Gastrocnemius medialis (tissue), 4 donors: ENCODE measurements around the gene COX14. TPM values are rescaled to one million over a fixed set of nuclear protein-coding genes. Genes with fewer than 3 reads are reported as not detected.
A peak's percentile ranks its signal among the peaks of the same experiment; 100 is the strongest.

Experiments
- ATAC-seq, 2 donors: fragments of 150-250 bp; one replicate each; pipeline ENCODE4 v1.9.1; 2016
- DNase-seq, 2 donors: peaks; one replicate each; pipeline ENCODE4 v3.0.0-alpha.2; 2019
- H3K27ac ChIP-seq, 4 donors: fragments of 200-600 bp; sonication (generic); 1 replicate in 1 of 4; 2 replicates in 3 of 4; pipeline ENCODE4 v1.5.1; 2016 to 2018; ENCODE audit warnings: mild to moderate bottlenecking in 2 of 4, moderate library complexity in 1 of 4
- H3K27me3 ChIP-seq, 3 donors: fragments of 200-600 bp; sonication (generic) in 2 of 3; 1 replicate in 1 of 3; 2 replicates in 2 of 3; pipeline versions ENCODE4 v1.5.1 to v1.6.0; 2016 to 2019; ENCODE audit warnings: mild to moderate bottlenecking in 1 of 3, moderate library complexity in 1 of 3
- H3K36me3 ChIP-seq, 2 donors: fragments of 200-600 bp; sonication (generic) in 1 of 2; one replicate each; pipeline ENCODE4 v1.5.1; 2017 to 2018
- H3K4me1 ChIP-seq, 2 donors: fragments of 200-600 bp; sonication (generic) in 1 of 2; one replicate each; pipeline ENCODE4 v1.5.1; 2016 to 2017; ENCODE audit warnings: mild to moderate bottlenecking in 2 of 2
- H3K4me3 ChIP-seq, 4 donors: fragments of 200-600 bp; sonication (generic) in 3 of 4; 1 replicate in 1 of 4; 2 replicates in 3 of 4; pipeline ENCODE4 v1.5.1; 2016 to 2019; ENCODE audit warnings: mild to moderate bottlenecking in 2 of 4
- H3K9me3 ChIP-seq, 3 donors: fragments of 200-600 bp; sonication (generic) in 2 of 3; 1 replicate in 1 of 3; 2 replicates in 2 of 3; pipeline ENCODE4 v1.5.1; 2016 to 2019
- CTCF ChIP-seq, 5 experiments: fragments of 450-650 bp in 3 of 5; fragments of 200-600 bp in 2 of 5; sonication (generic) in 2 of 5; IDR thresholded peaks in 4 of 5; conservative IDR thresholded peaks in 1 of 5; 1 replicate in 4 of 5; 2 replicates in 1 of 5; pipeline ENCODE4 v1.5.1; 2016 to 2019; ENCODE audit warnings: antibody characterized with exemption in 5 of 5, mild to moderate bottlenecking in 3 of 5, moderate library complexity in 3 of 5
- POLR2A ChIP-seq, 2 donors: fragments of 450-650 bp; IDR thresholded peaks; one replicate each; pipeline ENCODE4 v1.6.1; 2017; ENCODE audit warnings: antibody characterized with exemption in 2 of 2, mild to moderate bottlenecking in 2 of 2, moderate library complexity in 2 of 2
- in situ Hi-C, 4 donors: fragments of 200-750 bp; cut with MboI; loops; one replicate each; pipeline versions ENCODE4 v1.15.0 to v1.8.0; 2017; ENCODE audit warnings: low sequenced_read_pairs in 4 of 4
- intact Hi-C: fragments of 100-400 bp; cut with DNase I; formaldehyde crosslinking; loops from one replicate; pipeline ENCODE4 v1.15.1; 2023; ENCODE audit warnings: low total_unique reads
- total RNA-seq, 4 donors: library from RNA; depleted of rRNA; stranded (reverse); fragments of >200 nt; gene quantifications; one replicate each; pipeline versions ENCODE4 v1.1.0 to v1.2.3, GENCODE V29; 2016

The COX14 gene
- total RNA-seq, 4 donors from 2014 or later: 98.8 to 137 (median 106) TPM

DNA sequence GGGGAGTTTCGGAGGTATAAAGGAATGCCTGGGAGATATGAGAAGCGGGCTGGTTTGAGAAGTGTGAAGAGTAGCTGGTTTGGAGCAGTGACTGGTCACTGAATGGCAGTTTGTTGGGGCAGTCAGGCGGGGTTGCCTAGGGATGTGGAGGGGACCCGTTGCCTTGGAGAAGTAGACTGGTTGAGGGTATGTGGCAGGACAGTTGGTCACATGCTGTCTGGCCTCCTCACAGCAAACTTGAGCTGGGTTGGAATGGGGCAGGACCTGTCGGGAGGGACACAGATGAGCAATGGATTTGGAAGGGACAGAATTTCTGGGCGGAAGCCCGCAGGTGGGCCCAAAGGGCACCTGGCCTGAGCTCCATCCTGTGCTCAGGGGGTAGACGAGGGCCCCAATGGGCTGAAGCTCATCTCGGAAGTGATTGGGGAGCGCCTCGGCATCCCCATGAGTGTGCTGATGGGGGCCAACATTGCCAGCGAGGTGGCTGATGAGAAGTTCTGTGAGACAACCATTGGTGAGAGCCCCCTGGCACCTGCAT, 6.1 kb upstream of the COX14 start:
- H3K36me3 ChIP-seq: peaks cover 0 to 6% of the 10 kb centered on the region in 2 donors
- DNase-seq: no peak
- no peaks in the 10 kb centered on the region for H3K9me3 ChIP-seq
- no peak for ATAC-seq
- no peak for TF ChIP-seq CTCF (IDR thresholded peaks at IDR 0.05 in 4 of 5, conservative IDR thresholded peaks at IDR 0.05 in 1 of 5)
- peak overlapping the region; percentile 92 to 95 (median 95) for H3K27ac ChIP-seq
- peak overlapping the region in 3 of 4 donors; percentile 43 to 55 (median 54) for H3K4me3 ChIP-seq
- in situ Hi-C loops: loop anchor here in 1 of 4 donors (10.0 kb wide), 1 partner anchor 59 kb away; the partner anchor contains the start of gene CERS5
- intact Hi-C loops: no loop called here
- H3K27me3 ChIP-seq: no peaks in the 10 kb centered on the region
- H3K4me1 ChIP-seq: peaks cover 82% of the 10 kb centered on the region in 2 donors

DNA sequence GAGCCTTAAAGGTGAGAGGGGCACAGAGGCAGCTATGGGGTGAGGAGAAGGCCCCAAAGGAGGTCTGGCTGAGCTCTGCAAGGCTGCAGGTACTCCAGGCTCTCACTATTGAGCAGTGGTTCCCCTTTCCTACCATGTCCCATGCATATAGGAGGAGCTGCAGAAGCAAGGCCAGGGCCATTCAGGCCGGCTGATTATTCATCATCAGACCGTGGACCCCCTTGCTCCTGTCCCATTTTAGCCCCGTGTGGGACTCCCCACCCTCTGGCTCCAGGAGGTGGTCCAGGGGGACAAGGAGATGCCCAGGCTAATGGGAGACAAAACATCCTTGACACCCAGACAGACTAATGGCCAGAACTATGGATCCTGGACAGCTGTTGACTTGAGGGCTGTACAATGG, 5.1 kb upstream of the COX14 start:
- Histone ChIP-seq H3K9me3 (no peaks in the 10 kb centered on the region), H3K27me3 (no peaks in the 10 kb centered on the region), H3K27ac (peak overlapping the region; percentile 92 to 95 (median 95)), H3K36me3 (peaks cover 0 to 6% of the 10 kb centered on the region in 2 donors), H3K4me1 (peaks cover 84 to 86% of the 10 kb centered on the region in 2 donors), H3K4me3 (no peak overlapping the region)
- in situ Hi-C loops (loop anchor here in 1 of 4 donors (10.0 kb wide), 1 partner anchor 58 kb away; the partner anchor contains the start of gene CERS5), intact Hi-C loops (no loop called here)
- no peak for TF ChIP-seq CTCF (IDR thresholded peaks at IDR 0.05 in 4 of 5, conservative IDR thresholded peaks at IDR 0.05 in 1 of 5)
- ATAC-seq (no peak), DNase-seq (no peak)

DNA sequence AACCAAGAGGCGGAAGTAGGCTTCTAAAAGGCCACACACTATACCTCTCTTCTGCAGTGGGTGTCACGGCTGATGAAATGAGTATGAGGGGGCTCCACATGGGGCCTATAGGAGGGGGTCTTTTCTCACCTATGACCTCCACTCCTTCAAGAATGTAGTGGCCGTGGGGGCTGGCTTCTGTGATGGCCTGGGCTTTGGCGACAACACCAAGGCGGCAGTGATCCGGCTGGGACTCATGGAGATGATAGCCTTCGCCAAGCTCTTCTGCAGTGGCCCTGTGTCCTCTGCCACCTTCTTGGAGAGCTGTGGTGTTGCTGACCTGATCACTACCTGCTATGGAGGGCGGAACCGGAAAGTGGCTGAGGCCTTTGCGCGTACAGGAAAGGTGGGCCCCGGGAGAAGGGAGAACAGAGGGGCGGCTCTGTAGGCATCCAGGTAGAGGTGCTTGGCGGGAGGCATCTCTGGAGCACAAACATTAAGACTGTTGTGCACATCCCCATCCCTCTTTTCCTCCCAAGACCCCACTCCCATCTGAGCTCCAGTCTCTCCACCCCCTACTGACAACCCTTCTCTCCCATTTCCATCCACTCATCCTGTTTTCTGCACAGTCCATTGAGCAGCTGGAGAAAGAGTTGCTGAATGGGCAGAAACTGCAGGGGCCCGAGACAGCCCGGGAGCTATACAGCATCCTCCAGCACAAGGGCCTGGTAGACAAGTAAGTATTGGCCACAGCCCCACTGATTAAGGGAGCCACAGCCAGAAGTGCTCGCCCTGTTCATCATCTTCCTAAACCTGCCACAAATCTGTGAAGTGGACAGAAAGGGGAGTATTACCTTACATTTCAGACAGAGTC, 4.4 kb upstream of the COX14 start:
- H3K27me3 ChIP-seq: no peaks in the 10 kb centered on the region
- TF ChIP-seq POLR2A (IDR thresholded peaks at IDR 0.05): no peak
- no peak for TF ChIP-seq CTCF (IDR thresholded peaks at IDR 0.05 in 4 of 5, conservative IDR thresholded peaks at IDR 0.05 in 1 of 5)
- DNase-seq (no peak), ATAC-seq (no peak)
- H3K9me3 ChIP-seq: no peaks in the 10 kb centered on the region
- peak overlapping the region; percentile 92 to 95 (median 95) for H3K27ac ChIP-seq
- in situ Hi-C loops: loop anchor here in 1 of 4 donors (10.0 kb wide), 1 partner anchor 57 kb away; the partner anchor contains the start of gene CERS5
- peaks cover 79 to 86% of the 10 kb centered on the region in 2 donors for H3K4me1 ChIP-seq
- intact Hi-C loops: no loop called here
- H3K4me3 ChIP-seq: no peak overlapping the region
- peaks cover 0 to 6% of the 10 kb centered on the region in 2 donors for H3K36me3 ChIP-seq

DNA sequence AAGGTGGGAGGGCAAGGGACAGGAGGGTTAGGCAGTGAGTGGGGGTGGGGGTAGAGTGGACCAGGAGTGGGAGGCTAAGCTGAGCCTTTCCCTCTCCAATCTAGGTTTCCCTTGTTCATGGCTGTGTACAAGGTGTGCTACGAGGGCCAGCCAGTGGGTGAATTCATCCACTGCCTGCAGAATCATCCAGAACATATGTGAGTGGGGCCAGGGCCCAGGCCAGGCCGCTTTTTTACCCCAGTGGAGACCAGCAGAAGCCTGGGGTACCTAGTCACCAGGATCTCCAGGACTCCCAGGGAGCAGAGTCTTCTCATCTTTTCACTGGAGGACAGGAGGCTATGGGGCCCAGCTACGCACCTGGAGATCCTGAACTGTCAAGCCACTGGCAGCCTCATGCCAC, 2.7 kb upstream of the COX14 start:
- TF ChIP-seq POLR2A (IDR thresholded peaks at IDR 0.05) (no peak), CTCF (IDR thresholded peaks at IDR 0.05 in 4 of 5, conservative IDR thresholded peaks at IDR 0.05 in 1 of 5) (no peak)
- peaks cover 0 to 6% of the 10 kb centered on the region in 2 donors for H3K36me3 ChIP-seq
- in situ Hi-C loops (loop anchor here in 1 of 4 donors (10.0 kb wide), 1 partner anchor 55 kb away; the partner anchor contains the start of gene CERS5), intact Hi-C loops (no loop called here)
- ATAC-seq: no peak
- no peaks in the 10 kb centered on the region for H3K9me3 ChIP-seq
- no peaks in the 10 kb centered on the region for H3K27me3 ChIP-seq
- H3K4me1 ChIP-seq: peaks cover 80 to 88% of the 10 kb centered on the region in 2 donors
- peak overlapping the region in 1 of 4 donors; percentile 12 for H3K4me3 ChIP-seq
- peak in 1 of 2 donors; percentile 50 for DNase-seq
- H3K27ac ChIP-seq: peak overlapping the region; percentile 92 to 95 (median 95)
